Lower lobe of right lung (tissue), 2 donors: ENCODE data around the gene CALM1. TPM values are rescaled to one million over a fixed set of nuclear protein-coding genes. Genes with fewer than 3 reads are reported as not detected.

ENCODE experiments used
- ATAC-seq, 2 donors: fragments of 200-7000 bp; cut with Tn5 transposase; one replicate each; pipeline ENCODE4 v1.9.1; 2020 to 2022; ENCODE audit warnings: mild to moderate bottlenecking in 2 of 2, moderate library complexity in 2 of 2
- DNase-seq: peaks from one replicate; pipeline ENCODE4 v3.0.0-alpha.2; 2020
- H3K27ac ChIP-seq: fragments of 200-600 bp; one replicate; pipeline ENCODE4 v1.8.0; 2022
- H3K27me3 ChIP-seq: fragments of 200-600 bp; one replicate; pipeline ENCODE4 v1.8.0; 2022; ENCODE audit warnings: low read depth
- H3K36me3 ChIP-seq: fragments of 200-600 bp; one replicate; pipeline ENCODE4 v1.8.0; 2022; ENCODE audit warnings: mild to moderate bottlenecking
- H3K4me1 ChIP-seq: fragments of 200-600 bp; one replicate; pipeline ENCODE4 v1.8.0; 2022
- H3K4me3 ChIP-seq: fragments of 200-600 bp; one replicate; pipeline ENCODE4 v1.8.0; 2022; ENCODE audit warnings: mild to moderate bottlenecking
- H3K9me3 ChIP-seq: fragments of 200-600 bp; one replicate; pipeline ENCODE4 v1.8.0; 2022
- intact Hi-C: fragments of 100-400 bp; cut with DNase I; formaldehyde crosslinking; loops from one replicate; pipeline ENCODE4 v1.11.0; 2022
- total RNA-seq: library from RNA; stranded (reverse); fragmentation: NEBNext Ultra II Directional; extraction: Animal tissue kit (Norgen Biotek cat#: 25700); gene quantifications from one replicate; pipeline ENCODE4 v1.2.1, GENCODE V29; 2021
- TF ChIP-seq, protein P1 (sequence below): fragments of 200-600 bp; IDR thresholded peaks from one replicate; pipeline ENCODE4 v1.8.0; 2022; ENCODE audit warnings: antibody characterized with exemption, mild to moderate bottlenecking
- donor health status: DM: no; HTN: yes; CAD: no; lungs with severe emphysema.

The CALM1 gene
- total RNA-seq, 1 donor from 2014 or later, result 518 TPM

- Histone ChIP-seq H3K4me3 (no peak overlapping the region), H3K4me1 (peaks cover 54% of the 10 kb centered on the region), H3K27me3 (no peaks in the 10 kb centered on the region), H3K27ac (no peak overlapping the region), H3K9me3 (no peaks in the 10 kb centered on the region), H3K36me3 (peaks cover 82% of the 10 kb centered on the region)
- ATAC-seq (no peak), DNase-seq (no peak)
- intact Hi-C loops, result no loop called here
- TF ChIP-seq, protein P1, sequence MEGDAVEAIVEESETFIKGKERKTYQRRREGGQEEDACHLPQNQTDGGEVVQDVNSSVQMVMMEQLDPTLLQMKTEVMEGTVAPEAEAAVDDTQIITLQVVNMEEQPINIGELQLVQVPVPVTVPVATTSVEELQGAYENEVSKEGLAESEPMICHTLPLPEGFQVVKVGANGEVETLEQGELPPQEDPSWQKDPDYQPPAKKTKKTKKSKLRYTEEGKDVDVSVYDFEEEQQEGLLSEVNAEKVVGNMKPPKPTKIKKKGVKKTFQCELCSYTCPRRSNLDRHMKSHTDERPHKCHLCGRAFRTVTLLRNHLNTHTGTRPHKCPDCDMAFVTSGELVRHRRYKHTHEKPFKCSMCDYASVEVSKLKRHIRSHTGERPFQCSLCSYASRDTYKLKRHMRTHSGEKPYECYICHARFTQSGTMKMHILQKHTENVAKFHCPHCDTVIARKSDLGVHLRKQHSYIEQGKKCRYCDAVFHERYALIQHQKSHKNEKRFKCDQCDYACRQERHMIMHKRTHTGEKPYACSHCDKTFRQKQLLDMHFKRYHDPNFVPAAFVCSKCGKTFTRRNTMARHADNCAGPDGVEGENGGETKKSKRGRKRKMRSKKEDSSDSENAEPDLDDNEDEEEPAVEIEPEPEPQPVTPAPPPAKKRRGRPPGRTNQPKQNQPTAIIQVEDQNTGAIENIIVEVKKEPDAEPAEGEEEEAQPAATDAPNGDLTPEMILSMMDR, result no peak
Observed at GRCh38 chr14:90403065-90403464, 6.2 kb downstream of the CALM1 start.

DNA sequence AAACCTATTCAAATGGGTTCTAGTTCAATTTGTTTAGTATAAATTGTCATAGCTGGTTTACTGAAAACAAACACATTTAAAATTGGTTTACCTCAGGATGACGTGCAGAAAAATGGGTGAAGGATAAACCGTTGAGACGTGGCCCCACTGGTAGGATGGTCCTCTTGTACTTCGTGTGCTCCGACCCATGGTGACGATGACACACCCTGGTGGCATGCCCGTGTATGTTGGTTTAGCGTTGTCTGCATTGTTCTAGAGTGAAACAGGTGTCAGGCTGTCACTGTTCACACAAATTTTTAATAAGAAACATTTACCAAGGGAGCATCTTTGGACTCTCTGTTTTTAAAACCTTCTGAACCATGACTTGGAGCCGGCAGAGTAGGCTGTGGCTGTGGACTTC lies 8.3 kb downstream of the CALM1 start:
- Histone ChIP-seq H3K4me3 (no peak overlapping the region), H3K36me3 (peaks cover 82% of the 10 kb centered on the region), H3K9me3 (no peaks in the 10 kb centered on the region), H3K27me3 (no peaks in the 10 kb centered on the region), H3K4me1 (peaks cover 46% of the 10 kb centered on the region), H3K27ac (no peak overlapping the region)
- no peak for DNase-seq
- ATAC-seq, result no peak
- TF ChIP-seq, protein P1, result no peak
- intact Hi-C loops, result no loop called here

DNA sequence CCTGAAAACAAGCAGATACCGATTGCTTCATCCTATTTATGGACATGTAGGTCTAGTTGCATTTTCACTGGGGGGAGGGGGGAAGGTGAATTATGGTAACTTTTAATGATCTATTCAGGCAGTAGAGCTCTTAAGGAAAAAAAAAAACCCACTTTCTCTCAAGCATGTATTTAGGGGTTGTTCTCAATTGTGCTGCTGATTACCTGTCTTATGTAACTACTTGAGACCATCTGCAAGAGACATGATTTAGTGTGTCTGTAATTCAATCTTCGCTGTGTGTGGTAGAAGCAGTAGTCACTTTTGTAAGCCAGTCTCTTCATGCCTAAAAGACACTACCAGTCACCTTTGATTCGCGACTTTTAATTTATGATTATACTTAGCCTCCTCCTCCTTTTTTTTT lies 8.9 kb downstream of the CALM1 start:
- H3K36me3 ChIP-seq, result peaks cover 75% of the 10 kb centered on the region
- ATAC-seq (no peak), DNase-seq (no peak)
- intact Hi-C loops, result no loop called here
- no peak overlapping the region for H3K4me3 ChIP-seq
- no peak overlapping the region for H3K27ac ChIP-seq
- peaks cover 40% of the 10 kb centered on the region for H3K4me1 ChIP-seq
- TF ChIP-seq, protein P1, result no peak
- no peaks in the 10 kb centered on the region for H3K9me3 ChIP-seq
- no peaks in the 10 kb centered on the region for H3K27me3 ChIP-seq

- Histone ChIP-seq H3K36me3 (peaks cover 69% of the 10 kb centered on the region), H3K9me3 (no peaks in the 10 kb centered on the region), H3K27ac (no peak overlapping the region), H3K4me1 (peaks cover 34% of the 10 kb centered on the region), H3K4me3 (no peak overlapping the region), H3K27me3 (no peaks in the 10 kb centered on the region)
- ATAC-seq, result no peak
- TF ChIP-seq, protein P1, result no peak
- intact Hi-C loops, result no loop called here
- no peak for DNase-seq
Observed at GRCh38 chr14:90406384-90406798, 9.6 kb downstream of the CALM1 start.

DNA sequence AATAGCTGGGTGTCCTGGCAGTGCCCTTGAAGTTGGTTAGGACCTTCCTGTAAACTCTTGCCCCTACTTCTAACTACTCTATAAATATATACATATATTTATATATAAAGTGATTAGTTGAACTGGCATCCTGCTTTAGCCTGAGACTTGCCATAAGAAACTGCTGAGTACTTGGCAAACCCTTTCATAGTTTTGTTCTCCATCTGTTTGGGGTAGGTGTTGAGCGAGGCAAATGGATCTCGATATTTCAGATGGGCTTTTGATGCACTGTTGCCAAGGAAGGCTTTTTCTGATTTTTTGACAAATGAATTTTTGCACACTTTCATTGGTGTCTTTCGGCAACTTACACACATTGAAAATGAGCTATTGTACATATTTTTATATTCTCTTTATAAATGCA lies 10.4 kb downstream of the CALM1 start:
- TF ChIP-seq, protein P1, result no peak
- Histone ChIP-seq H3K9me3 (no peaks in the 10 kb centered on the region), H3K27ac (no peak overlapping the region), H3K27me3 (no peaks in the 10 kb centered on the region), H3K4me3 (no peak overlapping the region), H3K36me3 (peaks cover 61% of the 10 kb centered on the region), H3K4me1 (peaks cover 25% of the 10 kb centered on the region)
- ATAC-seq (no peak), DNase-seq (no peak)
- intact Hi-C loops, result no loop called here

DNA sequence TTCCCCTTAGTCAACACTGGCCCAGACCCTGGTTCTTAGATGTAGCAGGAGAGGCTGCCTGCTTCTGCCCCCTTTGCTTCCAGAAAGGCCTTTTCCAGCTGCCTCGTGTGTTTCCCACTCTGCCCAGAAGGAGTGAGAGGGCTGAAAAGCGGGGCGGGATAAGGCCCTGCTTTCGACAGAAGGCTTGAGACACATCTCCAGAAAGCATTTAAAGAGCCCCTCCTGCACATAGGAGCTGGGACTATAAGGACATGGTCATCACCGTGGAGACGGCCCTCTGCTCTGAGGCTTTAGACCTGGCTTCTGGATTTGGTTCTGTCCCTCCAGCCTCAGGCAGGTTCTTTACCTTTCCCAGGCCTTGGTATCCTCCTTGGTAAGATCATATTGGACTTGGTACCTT lies 11.9 kb downstream of the CALM1 start:
- H3K27me3 ChIP-seq, result no peaks in the 10 kb centered on the region
- DNase-seq (no peak), ATAC-seq (peak; percentile 25 to 30)
- H3K36me3 ChIP-seq, result peaks cover 46% of the 10 kb centered on the region
- H3K27ac ChIP-seq, result peak overlapping the region; percentile 53
- TF ChIP-seq, protein P1, result no peak
- peaks cover 17% of the 10 kb centered on the region for H3K4me1 ChIP-seq
- no peak overlapping the region for H3K4me3 ChIP-seq
- no peaks in the 10 kb centered on the region for H3K9me3 ChIP-seq
- intact Hi-C loops, result no loop called here
